Measurements from ENCODE around the gene FLVCR2.

- TF ChIP-seq, protein P1, sequence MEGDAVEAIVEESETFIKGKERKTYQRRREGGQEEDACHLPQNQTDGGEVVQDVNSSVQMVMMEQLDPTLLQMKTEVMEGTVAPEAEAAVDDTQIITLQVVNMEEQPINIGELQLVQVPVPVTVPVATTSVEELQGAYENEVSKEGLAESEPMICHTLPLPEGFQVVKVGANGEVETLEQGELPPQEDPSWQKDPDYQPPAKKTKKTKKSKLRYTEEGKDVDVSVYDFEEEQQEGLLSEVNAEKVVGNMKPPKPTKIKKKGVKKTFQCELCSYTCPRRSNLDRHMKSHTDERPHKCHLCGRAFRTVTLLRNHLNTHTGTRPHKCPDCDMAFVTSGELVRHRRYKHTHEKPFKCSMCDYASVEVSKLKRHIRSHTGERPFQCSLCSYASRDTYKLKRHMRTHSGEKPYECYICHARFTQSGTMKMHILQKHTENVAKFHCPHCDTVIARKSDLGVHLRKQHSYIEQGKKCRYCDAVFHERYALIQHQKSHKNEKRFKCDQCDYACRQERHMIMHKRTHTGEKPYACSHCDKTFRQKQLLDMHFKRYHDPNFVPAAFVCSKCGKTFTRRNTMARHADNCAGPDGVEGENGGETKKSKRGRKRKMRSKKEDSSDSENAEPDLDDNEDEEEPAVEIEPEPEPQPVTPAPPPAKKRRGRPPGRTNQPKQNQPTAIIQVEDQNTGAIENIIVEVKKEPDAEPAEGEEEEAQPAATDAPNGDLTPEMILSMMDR (IDR thresholded peaks at IDR 0.05; ENCODE audit: low read depth, low read length, poor library complexity, severe bottlenecking), result no peak
- TF ChIP-seq EZH2phosphoT487 (IDR thresholded peaks at IDR 0.05; ENCODE audit: borderline replicate concordance, low read length), result no peak
Measured at GRCh38 chr14:75662966-75663365, 84.5 kb downstream of the FLVCR2 start.

Data from DOHH2 (cell line).